K562 treated with DMSO at 1 percent for 48 hours (cell line): ENCODE results near the gene CD93. TPM values are rescaled to one million over a fixed set of nuclear protein-coding genes. Genes with fewer than 3 reads are reported as not detected.

Experiments
- total RNA-seq: library from RNA; unstranded; fragments of 300-600 nt; gene quantifications from 2 replicates; pipeline ENCODE4 v1.2.3, GENCODE V29; 2022; ENCODE audit warnings: low replicate concordance; ENCODE audit errors: extremely low read depth

CD93 gene
- total RNA-seq = not detected in 2 replicates

GRCh38 chr20:23086056-23086566 lies at the start of gene CD93:
Gene CD93 (minus strand): TSS chr20:23086324. CDS start chr20:23086192, 132 bp downstream.

GRCh38 chr20:23049201-23050075 lies 36.7 kb downstream of the CD93 start, which contains the start of gene THBD:
Gene THBD (minus strand): TSS chr20:23049672. CDS start chr20:23049504, 168 bp downstream.

GRCh38 chr20:23034721-23035671 lies 51.1 kb downstream of the CD93 start, which contains the start of gene SSTR4:
Gene SSTR4 (plus strand): TSS chr20:23035312. CDS start chr20:23035484, 172 bp downstream.

Other genes starting within 250 kb of the CD93 start
- not detected in 2 replicates for gene SSTR4, start 51.0 kb downstream of the CD93 start, total RNA-seq
- not detected in 2 replicates for gene THBD, start 36.7 kb downstream of the CD93 start, total RNA-seq